SK-N-SH (cell line): Measurements from ENCODE around the gene SPTBN5. TPM values are rescaled to one million over a fixed set of nuclear protein-coding genes. Genes with fewer than 3 reads are reported as not detected.

Experiments
- CTCF ChIA-PET: fragments of 300-600, 350-600 bp; formaldehyde crosslinking; extraction: SDS; loops from one replicate; lab custom pipeline; 2021; lab: Yijun Ruan, JAX
- POLR2A ChIA-PET: fragments of 350-600 bp; sonication (Branson Sonifier 250); formaldehyde crosslinking; extraction: SDS; loops from one replicate; lab custom pipeline; 2020; ENCODE audit warnings: antibody characterized with exemption, inconsistent platforms; lab: Yijun Ruan, JAX
- DNase-seq: peaks from one replicate; pipeline ENCODE4 v3.0.0; 2012
- H2AFZ ChIP-seq: fragments of 200-600 bp; sonication (generic); 2 replicates; pipeline ENCODE4 v1.8.1; 2016; ENCODE audit warnings: antibody characterized with exemption, mild to moderate bottlenecking, low read depth
- H3F3A ChIP-seq: fragments of 200-600 bp; sonication (generic); replicated peaks from 2 replicates; pipeline ENCODE3; 2016; ENCODE audit warnings: antibody characterized with exemption, mild to moderate bottlenecking; ENCODE audit not compliant: insufficient read depth
- H3K27ac ChIP-seq, 2 experiments: fragments of 200-500 bp in 1 of 2; fragments of 200-600 bp in 1 of 2; sonication (Bioruptor generic) in 1 of 2; sonication (generic), shearing (Covaris generic) in 1 of 2; 2 replicates each; pipeline versions ENCODE4 v1.5.1 to v1.6.1; 2014 to 2016; ENCODE audit warnings: low read depth in 2 of 2, inconsistent platforms in 1 of 2, low read length in 1 of 2, mild to moderate bottlenecking in 1 of 2, mixed read lengths in 1 of 2
- H3K27me3 ChIP-seq: fragments of 200-600 bp; sonication (generic), shearing (Covaris generic); 2 replicates; pipeline ENCODE4 v1.6.1; 2016; ENCODE audit warnings: mixed run types; ENCODE audit not compliant: insufficient read depth
- H3K36me3 ChIP-seq, 2 experiments: fragments of 200-500 bp in 1 of 2; fragments of 200-600 bp in 1 of 2; sonication (Bioruptor generic) in 1 of 2; sonication (generic) in 1 of 2; replicated peaks in 1 of 2; 2 replicates each; pipeline versions ENCODE3 to v1.5.1; 2014 to 2016; ENCODE audit warnings: low read length in 1 of 2, mild to moderate bottlenecking in 1 of 2; ENCODE audit not compliant: insufficient read depth in 2 of 2, control insufficient read depth in 1 of 2
- H3K4me1 ChIP-seq, 2 experiments: fragments of 200-500 bp in 1 of 2; fragments of 200-600 bp in 1 of 2; sonication (Bioruptor generic) in 1 of 2; sonication (generic), shearing (Covaris generic) in 1 of 2; 2 replicates each; pipeline versions ENCODE4 v1.5.1 to v1.6.1; 2014 to 2016; ENCODE audit warnings: low read depth in 1 of 2, low read length in 1 of 2, mixed run types in 1 of 2; ENCODE audit not compliant: insufficient read depth in 2 of 2, control insufficient read depth in 1 of 2
- H3K4me2 ChIP-seq: fragments of 200-600 bp; sonication (generic), shearing (Covaris generic); 2 replicates; pipeline ENCODE4 v1.6.1; 2017; ENCODE audit warnings: mixed run types
- H3K4me3 ChIP-seq, 2 experiments: fragments of 200-500 bp in 1 of 2; fragments of 200-600 bp in 1 of 2; sonication (Bioruptor generic) in 1 of 2; sonication (generic), shearing (Covaris generic) in 1 of 2; 2 replicates each; pipeline versions ENCODE4 v1.5.1 to v1.8.1; 2014 to 2016; ENCODE audit warnings: low read depth in 2 of 2, inconsistent platforms in 1 of 2, low read length in 1 of 2, mild to moderate bottlenecking in 1 of 2, mixed read lengths in 1 of 2, moderate library complexity in 1 of 2
- H3K79me2 ChIP-seq: fragments of 200-600 bp; sonication (generic); 2 replicates; pipeline ENCODE4 v1.8.1; 2017; ENCODE audit warnings: mild to moderate bottlenecking; ENCODE audit not compliant: insufficient read depth
- H3K9ac ChIP-seq: fragments of 200-600 bp; sonication (generic); 2 replicates; pipeline ENCODE4 v1.6.1; 2017; ENCODE audit warnings: mixed run types
- H3K9me2 ChIP-seq: fragments of 200-600 bp; sonication (generic); 2 replicates; pipeline ENCODE4 v1.6.1; 2017; ENCODE audit warnings: mixed run types
- H3K9me3 ChIP-seq: fragments of 200-600 bp; sonication (generic); 2 replicates; pipeline ENCODE4 v1.6.1; 2017; ENCODE audit warnings: mixed run types, mild to moderate bottlenecking, moderate library complexity
- H4K20me1 ChIP-seq: fragments of 200-600 bp; sonication (generic); 2 replicates; pipeline ENCODE4 v1.6.1; 2017; ENCODE audit warnings: mild to moderate bottlenecking, mixed run types; ENCODE audit not compliant: insufficient read depth
- GATA2 ChIP-seq: sonication (generic); formaldehyde crosslinking; IDR thresholded peaks from 2 replicates; pipeline ENCODE4 v1.5.0; 2020; ENCODE audit warnings: mild to moderate bottlenecking, missing genetic modification reagents
- MEF2A ChIP-seq: IDR thresholded peaks from 2 replicates; pipeline ENCODE4 v1.4.0; 2012; ENCODE audit warnings: low read depth, borderline replicate concordance
- NFIC ChIP-seq: IDR thresholded peaks from 2 replicates; pipeline ENCODE4 v1.4.0; 2012; ENCODE audit warnings: borderline replicate concordance
- POLR2AphosphoS5 ChIP-seq: IDR thresholded peaks from 2 replicates; pipeline ENCODE4 v1.6.1; 2012; ENCODE audit warnings: low read depth, low read length
- TEAD4 ChIP-seq: IDR thresholded peaks from 2 replicates; pipeline ENCODE4 v1.4.0; 2012; ENCODE audit warnings: mild to moderate bottlenecking, borderline replicate concordance; ENCODE audit not compliant: insufficient read depth
- YY1 ChIP-seq: IDR thresholded peaks from 2 replicates; pipeline ENCODE4 v1.4.0; 2012; ENCODE audit warnings: low read depth, mild to moderate bottlenecking
- WGBS: methylation state at CpG from one replicate; pipeline ENCODE4 v1.1.6; 2017; ENCODE audit warnings: low lambda C conversion rate; 5-methylcytosine and 5-hydroxymethylcytosine counted together
- polyA plus RNA-seq, 3 experiments: library from polyadenylated mRNA; depleted of rRNA; stranded (reverse); fragments of >200 nt; gene quantifications; 2 replicates each; pipeline ENCODE4 v1.2.3, GENCODE V29; 2012
- TF ChIP-seq, protein P1 (sequence below): IDR thresholded peaks from 2 replicates; pipeline ENCODE4 v1.4.0; 2012; ENCODE audit warnings: low read depth
- TF ChIP-seq, protein P2 (sequence below): fragments of 150-350 bp; IDR thresholded peaks from 2 replicates; pipeline ENCODE4 v1.6.1; 2017; ENCODE audit warnings: antibody characterized with exemption, low read length, low read depth, borderline replicate concordance
- TF ChIP-seq, protein P3 (sequence below): IDR thresholded peaks from 2 replicates; pipeline ENCODE4; 2012
- TF ChIP-seq, protein P4 (sequence below): IDR thresholded peaks from 2 replicates; pipeline ENCODE4 v1.4.0; 2012; ENCODE audit warnings: low read depth, borderline replicate concordance

The SPTBN5 gene
- polyA plus RNA-seq, 1 of the 3 experiments (the other 2 are of a cell fraction): 0.23 TPM

DNA sequence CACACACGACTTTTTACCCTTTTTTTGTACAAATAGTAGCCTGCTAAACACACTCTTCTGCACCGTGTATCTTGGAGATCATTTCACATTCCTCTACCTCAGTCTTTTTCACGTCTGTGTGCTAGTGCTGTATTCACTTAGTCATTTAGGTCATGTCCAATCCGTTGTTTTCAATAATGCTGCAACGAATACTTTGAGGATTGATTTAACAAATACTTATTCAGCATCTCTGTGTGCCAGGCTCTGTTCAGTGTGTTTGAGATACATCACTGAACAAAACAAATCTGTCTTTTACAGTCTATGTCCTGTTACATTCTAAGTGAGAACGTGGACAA, 65.1 kb downstream of the SPTBN5 start:
- peaks cover 3 to 4% of the 10 kb centered on the region in 2 experiments; a peak in 3 of 4 replicates for H3K4me1 ChIP-seq
- POLR2A ChIA-PET: interaction anchor here (1.6 kb wide), 1 partner anchor 67 kb away, joined by 7 read pairs; no protein-coding TSS in a partner anchor
- H2AFZ ChIP-seq: peak overlapping the region; percentile 85; the same call in 1 of the 2 replicates

More for the DNA sequence above, 65.1 kb downstream of the SPTBN5 start:
- Histone ChIP-seq H3K27ac (no peak overlapping the region), H3K4me2 (peak overlapping the region; percentile 95), H3K4me3 (peak overlapping the region; percentile 83 to 91)
- 38% methylated on average over 6 of the region's 6 CpGs for WGBS
- DNase-seq: no peak
- TF ChIP-seq, protein P1, sequence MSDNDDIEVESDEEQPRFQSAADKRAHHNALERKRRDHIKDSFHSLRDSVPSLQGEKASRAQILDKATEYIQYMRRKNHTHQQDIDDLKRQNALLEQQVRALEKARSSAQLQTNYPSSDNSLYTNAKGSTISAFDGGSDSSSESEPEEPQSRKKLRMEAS: no peak
- TF ChIP-seq, protein P2, sequence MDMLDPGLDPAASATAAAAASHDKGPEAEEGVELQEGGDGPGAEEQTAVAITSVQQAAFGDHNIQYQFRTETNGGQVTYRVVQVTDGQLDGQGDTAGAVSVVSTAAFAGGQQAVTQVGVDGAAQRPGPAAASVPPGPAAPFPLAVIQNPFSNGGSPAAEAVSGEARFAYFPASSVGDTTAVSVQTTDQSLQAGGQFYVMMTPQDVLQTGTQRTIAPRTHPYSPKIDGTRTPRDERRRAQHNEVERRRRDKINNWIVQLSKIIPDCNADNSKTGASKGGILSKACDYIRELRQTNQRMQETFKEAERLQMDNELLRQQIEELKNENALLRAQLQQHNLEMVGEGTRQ: no peak
- TF ChIP-seq NFIC (no peak), GATA2 (no peak), YY1 (no peak), POLR2AphosphoS5 (no peak), TEAD4 (no peak), MEF2A (no peak)
- TF ChIP-seq, protein P3, sequence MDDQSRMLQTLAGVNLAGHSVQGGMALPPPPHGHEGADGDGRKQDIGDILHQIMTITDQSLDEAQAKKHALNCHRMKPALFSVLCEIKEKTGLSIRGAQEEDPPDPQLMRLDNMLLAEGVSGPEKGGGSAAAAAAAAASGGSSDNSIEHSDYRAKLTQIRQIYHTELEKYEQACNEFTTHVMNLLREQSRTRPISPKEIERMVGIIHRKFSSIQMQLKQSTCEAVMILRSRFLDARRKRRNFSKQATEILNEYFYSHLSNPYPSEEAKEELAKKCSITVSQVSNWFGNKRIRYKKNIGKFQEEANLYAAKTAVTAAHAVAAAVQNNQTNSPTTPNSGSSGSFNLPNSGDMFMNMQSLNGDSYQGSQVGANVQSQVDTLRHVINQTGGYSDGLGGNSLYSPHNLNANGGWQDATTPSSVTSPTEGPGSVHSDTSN: no peak
- TF ChIP-seq, protein P4, sequence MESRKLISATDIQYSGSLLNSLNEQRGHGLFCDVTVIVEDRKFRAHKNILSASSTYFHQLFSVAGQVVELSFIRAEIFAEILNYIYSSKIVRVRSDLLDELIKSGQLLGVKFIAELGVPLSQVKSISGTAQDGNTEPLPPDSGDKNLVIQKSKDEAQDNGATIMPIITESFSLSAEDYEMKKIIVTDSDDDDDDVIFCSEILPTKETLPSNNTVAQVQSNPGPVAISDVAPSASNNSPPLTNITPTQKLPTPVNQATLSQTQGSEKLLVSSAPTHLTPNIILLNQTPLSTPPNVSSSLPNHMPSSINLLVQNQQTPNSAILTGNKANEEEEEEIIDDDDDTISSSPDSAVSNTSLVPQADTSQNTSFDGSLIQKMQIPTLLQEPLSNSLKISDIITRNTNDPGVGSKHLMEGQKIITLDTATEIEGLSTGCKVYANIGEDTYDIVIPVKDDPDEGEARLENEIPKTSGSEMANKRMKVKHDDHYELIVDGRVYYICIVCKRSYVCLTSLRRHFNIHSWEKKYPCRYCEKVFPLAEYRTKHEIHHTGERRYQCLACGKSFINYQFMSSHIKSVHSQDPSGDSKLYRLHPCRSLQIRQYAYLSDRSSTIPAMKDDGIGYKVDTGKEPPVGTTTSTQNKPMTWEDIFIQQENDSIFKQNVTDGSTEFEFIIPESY: no peak
- TF ChIP-seq, all 33 proteins: peak for 0
- Histone ChIP-seq H3K9me3 (no peaks in the 10 kb centered on the region), H3F3A (no peaks in the 10 kb centered on the region), H3K27me3 (no peaks in the 10 kb centered on the region), H3K36me3 (peaks cover 0 to 19% of the 10 kb centered on the region in 2 experiments), H4K20me1 (no peaks in the 10 kb centered on the region), H3K79me2 (no peaks in the 10 kb centered on the region), H3K9ac (peak overlapping the region; percentile 77), H3K9me2 (no peaks in the 10 kb centered on the region)
- CTCF ChIA-PET: interaction anchor here (1.5 to 1.6 kb wide), 2 partner anchors 76 to 363 kb away, joined by 3 to 4 read pairs; no protein-coding TSS in a partner anchor
